ENCODE measurements around the gene GLT6D1. TPM values are rescaled to one million over a fixed set of nuclear protein-coding genes. Genes with fewer than 3 reads are reported as not detected.

Gene GLT6D1
- total and polyA plus RNA-seq, 5 donors from 2014 or later, result not detected

DNA sequence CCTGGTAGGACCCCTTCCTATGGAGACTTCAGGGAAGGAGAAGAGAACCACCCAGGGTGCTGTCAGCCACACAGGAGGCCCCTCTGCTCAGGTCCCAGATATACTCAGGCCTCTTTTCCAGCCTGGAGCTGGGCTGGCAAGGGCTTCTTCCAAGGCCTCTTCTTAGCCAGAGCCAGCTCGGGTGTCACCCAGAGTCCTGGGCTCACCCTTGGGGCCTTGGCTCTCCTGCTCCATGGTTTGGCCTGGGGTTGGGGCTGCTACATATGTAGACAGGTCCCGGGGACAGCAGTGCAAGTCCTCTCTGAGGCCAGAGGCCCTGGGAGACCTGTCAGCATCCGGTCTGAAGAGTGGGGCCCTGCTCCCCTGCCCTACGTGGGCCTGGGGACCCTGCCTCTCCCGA lies 55.0 kb downstream of the GLT6D1 start:
- ATAC-seq (ENCODE audit: low read depth in 2 of 2) (no peak), DNase-seq (no peak)
- Histone ChIP-seq H3K27ac (ENCODE audit: insufficient read depth, low read length, poor library complexity, severe bottlenecking) (no peak overlapping the region), H3K4me3 (ENCODE audit: low read depth, low read length) (no peak overlapping the region), H3K4me1 (ENCODE audit: control insufficient read depth, insufficient read depth, low read length, poor library complexity, severe bottlenecking) (no peaks in the 10 kb centered on the region), H3K9me3 (ENCODE audit: control insufficient read depth in 2 of 2, low read length in 2 of 2) (no peaks in the 10 kb centered on the region), H3K36me3 (ENCODE audit: control insufficient read depth, insufficient read depth, low read length) (no peaks in the 10 kb centered on the region), H3K27me3 (ENCODE audit: control insufficient read depth, insufficient read depth, low read length) (no peaks in the 10 kb centered on the region)
- H3K4me1 Mint-ChIP-seq, result no peaks in the 10 kb centered on the region
- H3K4me3 Mint-ChIP-seq, result no peak overlapping the region
- no peaks in the 10 kb centered on the region for H3K9me3 Mint-ChIP-seq
- H3K36me3 Mint-ChIP-seq, result no peaks in the 10 kb centered on the region
- no peak overlapping the region for H3K27ac Mint-ChIP-seq
- H3K27me3 Mint-ChIP-seq, result peaks cover 4% of the 10 kb centered on the region

DNA sequence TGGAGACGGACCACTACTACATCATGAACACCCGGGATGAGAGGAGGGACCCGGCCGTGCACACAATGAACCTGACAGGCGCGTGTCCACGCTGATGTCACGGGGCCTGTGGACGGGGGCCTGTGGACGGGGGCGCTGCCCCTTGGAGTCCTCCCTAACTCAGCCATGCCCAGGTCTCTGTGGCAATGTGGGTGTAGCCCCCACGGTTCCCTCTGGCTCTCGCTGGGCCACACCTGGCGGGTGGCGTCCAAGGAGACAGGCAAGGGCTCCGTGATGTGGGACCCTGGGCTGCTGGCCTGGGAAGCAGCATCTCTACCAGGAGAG lies 55.7 kb downstream of the GLT6D1 start:
- Histone ChIP-seq H3K36me3 (ENCODE audit: control insufficient read depth, insufficient read depth, low read length) (no peaks in the 10 kb centered on the region), H3K27me3 (ENCODE audit: control insufficient read depth, insufficient read depth, low read length) (no peaks in the 10 kb centered on the region), H3K9me3 (ENCODE audit: control insufficient read depth in 2 of 2, low read length in 2 of 2) (no peaks in the 10 kb centered on the region), H3K27ac (ENCODE audit: insufficient read depth, low read length, poor library complexity, severe bottlenecking) (no peak overlapping the region), H3K4me3 (ENCODE audit: low read depth, low read length) (no peak overlapping the region), H3K4me1 (ENCODE audit: control insufficient read depth, insufficient read depth, low read length, poor library complexity, severe bottlenecking) (no peaks in the 10 kb centered on the region)
- no peak overlapping the region for H3K27ac Mint-ChIP-seq
- H3K4me1 Mint-ChIP-seq, result no peaks in the 10 kb centered on the region
- ATAC-seq (ENCODE audit: low read depth in 2 of 2) (no peak), DNase-seq (no peak)
- H3K4me3 Mint-ChIP-seq, result no peak overlapping the region
- no peaks in the 10 kb centered on the region for H3K36me3 Mint-ChIP-seq
- H3K9me3 Mint-ChIP-seq, result no peaks in the 10 kb centered on the region
- H3K27me3 Mint-ChIP-seq, result peaks cover 4% of the 10 kb centered on the region

DNA sequence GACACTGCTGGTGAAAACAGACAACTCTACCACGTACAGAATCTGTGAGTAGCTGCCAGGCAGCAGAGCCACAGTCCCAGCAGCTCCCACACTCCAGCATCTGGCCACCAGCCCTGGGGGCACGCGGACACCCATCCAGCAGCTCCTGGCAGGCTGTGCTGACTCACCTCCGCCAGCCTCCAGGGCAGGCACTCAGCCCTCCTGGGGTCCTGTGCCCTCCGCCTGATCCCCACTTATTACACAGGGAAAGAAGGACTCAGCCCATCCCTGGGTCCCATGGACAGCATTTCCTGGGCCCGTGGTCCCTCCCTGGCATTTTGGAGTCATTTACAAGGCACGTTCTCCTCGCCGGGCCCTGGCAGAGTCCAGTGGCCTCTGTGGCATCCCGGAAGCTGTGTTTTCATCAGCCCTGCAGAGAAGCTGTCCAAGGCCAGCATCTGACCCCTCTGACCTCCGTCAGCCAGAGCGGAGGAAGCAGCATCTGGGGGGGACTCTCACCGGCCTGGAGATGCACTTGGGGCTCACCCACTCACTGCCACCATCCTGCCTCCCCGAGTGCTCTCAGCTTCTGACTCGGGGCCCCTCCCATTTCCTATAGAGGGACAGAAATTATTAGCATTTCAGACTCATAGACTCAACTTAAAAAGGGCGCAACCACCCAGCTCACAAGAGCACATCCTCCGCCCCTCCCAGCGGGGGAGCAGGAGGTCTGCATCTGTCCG lies 56.2 kb downstream of the GLT6D1 start:
- H3K9me3 ChIP-seq (ENCODE audit: control insufficient read depth in 2 of 2, low read length in 2 of 2), result no peaks in the 10 kb centered on the region
- Mint-ChIP-seq H3K4me3 (no peak overlapping the region), H3K27me3 (peaks cover 4% of the 10 kb centered on the region), H3K27ac (no peak overlapping the region), H3K36me3 (no peaks in the 10 kb centered on the region), H3K9me3 (no peaks in the 10 kb centered on the region), H3K4me1 (no peaks in the 10 kb centered on the region)
- DNase-seq, result no peak
- no peaks in the 10 kb centered on the region for H3K4me1 ChIP-seq (ENCODE audit: control insufficient read depth, insufficient read depth, low read length, poor library complexity, severe bottlenecking)
- no peak overlapping the region for H3K27ac ChIP-seq (ENCODE audit: insufficient read depth, low read length, poor library complexity, severe bottlenecking)
- no peak for ATAC-seq (ENCODE audit: low read depth in 2 of 2)
- no peaks in the 10 kb centered on the region for H3K27me3 ChIP-seq (ENCODE audit: control insufficient read depth, insufficient read depth, low read length)
- H3K4me3 ChIP-seq (ENCODE audit: low read depth, low read length), result no peak overlapping the region
- H3K36me3 ChIP-seq (ENCODE audit: control insufficient read depth, insufficient read depth, low read length), result no peaks in the 10 kb centered on the region

DNA sequence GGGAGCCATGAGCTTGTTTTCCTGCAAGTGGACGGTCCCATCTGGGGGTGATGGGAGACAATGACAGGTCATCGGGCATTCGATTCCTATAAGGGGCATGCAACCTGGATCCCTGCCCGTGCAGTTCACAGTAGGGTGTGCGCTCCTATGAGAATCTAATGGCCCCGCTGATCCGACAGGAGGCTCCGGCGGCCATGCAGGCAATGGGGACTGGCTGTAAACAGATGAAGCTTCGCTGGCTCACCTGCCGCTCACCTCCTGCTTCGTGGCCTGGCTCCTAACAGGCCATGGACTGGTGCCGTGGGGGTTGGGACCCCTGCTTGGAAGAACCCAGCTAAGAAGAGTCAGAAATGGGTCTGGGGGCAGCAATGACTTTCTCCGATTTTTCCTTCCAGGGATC lies 56.8 kb downstream of the GLT6D1 start:
- no peaks in the 10 kb centered on the region for H3K36me3 Mint-ChIP-seq
- ATAC-seq (ENCODE audit: low read depth in 2 of 2) (no peak), DNase-seq (no peak)
- H3K4me3 Mint-ChIP-seq, result no peak overlapping the region
- Histone ChIP-seq H3K27me3 (ENCODE audit: control insufficient read depth, insufficient read depth, low read length) (no peaks in the 10 kb centered on the region), H3K9me3 (ENCODE audit: control insufficient read depth in 2 of 2, low read length in 2 of 2) (no peaks in the 10 kb centered on the region), H3K27ac (ENCODE audit: insufficient read depth, low read length, poor library complexity, severe bottlenecking) (no peak overlapping the region), H3K4me3 (ENCODE audit: low read depth, low read length) (no peak overlapping the region), H3K36me3 (ENCODE audit: control insufficient read depth, insufficient read depth, low read length) (no peaks in the 10 kb centered on the region), H3K4me1 (ENCODE audit: control insufficient read depth, insufficient read depth, low read length, poor library complexity, severe bottlenecking) (no peaks in the 10 kb centered on the region)
- no peak overlapping the region for H3K27ac Mint-ChIP-seq
- peaks cover 4% of the 10 kb centered on the region for H3K27me3 Mint-ChIP-seq
- H3K4me1 Mint-ChIP-seq, result no peaks in the 10 kb centered on the region
- H3K9me3 Mint-ChIP-seq, result no peaks in the 10 kb centered on the region

DNA sequence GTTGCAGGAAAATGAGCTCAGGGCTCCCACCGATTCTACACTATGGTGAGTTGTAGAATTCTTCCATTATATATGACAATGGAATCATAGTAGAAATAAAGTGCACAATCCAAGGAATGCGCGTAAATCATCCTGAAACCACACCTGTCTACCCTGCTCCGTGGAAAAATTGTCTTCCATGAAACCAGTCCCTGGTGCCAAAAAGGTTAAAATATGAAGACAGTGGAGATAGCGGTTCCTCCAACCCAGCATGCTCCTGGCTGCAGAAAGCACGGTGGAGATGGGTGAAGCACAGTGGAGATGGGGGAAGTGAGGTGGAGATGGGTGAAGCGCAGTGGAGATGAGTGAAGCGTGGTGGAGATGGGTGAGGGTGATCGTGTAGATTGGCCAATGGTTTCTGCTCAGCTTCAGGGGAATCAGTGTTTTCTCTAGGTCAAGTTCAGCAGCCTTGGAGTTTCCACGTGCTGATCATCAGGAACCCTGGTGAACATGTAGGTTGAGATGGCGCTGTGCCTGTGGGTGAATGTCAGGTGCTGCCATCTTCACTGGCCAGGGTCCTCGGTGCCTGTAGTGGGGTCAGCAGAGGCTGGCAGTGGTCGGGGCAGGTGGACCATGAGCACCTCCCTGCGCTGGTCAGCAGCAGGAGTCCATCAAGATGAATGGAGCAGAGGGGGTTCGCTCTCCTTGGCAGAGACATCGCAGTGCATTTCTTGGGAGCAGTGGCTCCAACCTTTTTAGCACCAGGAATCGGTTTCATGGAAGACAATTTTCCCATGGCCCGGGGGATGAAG lies 57.5 kb downstream of the GLT6D1 start:
- Mint-ChIP-seq H3K9me3 (no peaks in the 10 kb centered on the region), H3K36me3 (no peaks in the 10 kb centered on the region), H3K27ac (no peak overlapping the region), H3K4me1 (no peaks in the 10 kb centered on the region), H3K27me3 (peaks cover 4% of the 10 kb centered on the region), H3K4me3 (no peak overlapping the region)
- Histone ChIP-seq H3K27ac (ENCODE audit: insufficient read depth, low read length, poor library complexity, severe bottlenecking) (no peak overlapping the region), H3K27me3 (ENCODE audit: control insufficient read depth, insufficient read depth, low read length) (no peaks in the 10 kb centered on the region), H3K4me3 (ENCODE audit: low read depth, low read length) (no peak overlapping the region), H3K4me1 (ENCODE audit: control insufficient read depth, insufficient read depth, low read length, poor library complexity, severe bottlenecking) (no peaks in the 10 kb centered on the region), H3K9me3 (ENCODE audit: control insufficient read depth in 2 of 2, low read length in 2 of 2) (no peaks in the 10 kb centered on the region), H3K36me3 (ENCODE audit: control insufficient read depth, insufficient read depth, low read length) (no peaks in the 10 kb centered on the region)
- ATAC-seq (ENCODE audit: low read depth in 2 of 2), result no peak
- no peak for DNase-seq

DNA sequence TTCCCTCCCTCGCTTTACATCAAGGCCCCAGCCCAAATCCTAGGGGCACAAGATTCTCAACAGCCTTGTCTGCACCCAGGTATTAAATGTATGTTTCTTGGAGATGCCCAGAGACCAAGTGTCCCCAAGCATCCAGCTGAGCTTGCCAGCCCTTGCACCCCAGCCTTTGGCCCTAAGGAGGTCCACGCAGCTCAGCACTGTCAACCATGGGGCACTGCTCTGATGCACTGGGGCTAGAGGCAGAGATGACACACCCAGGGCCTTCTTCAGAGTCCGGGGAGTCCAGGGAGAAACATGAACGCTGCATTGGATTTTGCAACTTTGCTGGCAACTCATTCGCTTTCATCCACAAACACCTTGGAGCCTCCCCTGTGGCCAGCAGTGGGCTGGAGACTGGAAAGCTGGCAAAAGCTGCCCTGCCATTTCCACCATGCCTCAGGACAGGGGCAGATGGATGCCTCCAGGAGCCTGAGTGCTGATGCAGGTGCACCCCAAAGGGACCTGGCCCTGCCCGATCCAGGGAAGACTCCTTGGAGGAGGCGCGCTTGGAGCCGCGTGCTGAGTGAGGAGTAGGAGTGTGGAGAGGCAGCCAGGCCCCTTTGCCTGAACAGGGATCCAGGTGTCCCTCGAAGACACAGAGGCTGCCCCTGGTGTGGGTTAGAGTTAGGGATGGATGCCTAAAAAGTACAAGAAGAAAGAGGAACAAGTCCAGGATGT lies 58.5 kb downstream of the GLT6D1 start:
- H3K36me3 ChIP-seq (ENCODE audit: control insufficient read depth, insufficient read depth, low read length), result no peaks in the 10 kb centered on the region
- Mint-ChIP-seq H3K4me1 (no peaks in the 10 kb centered on the region), H3K9me3 (no peaks in the 10 kb centered on the region), H3K36me3 (no peaks in the 10 kb centered on the region), H3K27ac (no peak overlapping the region), H3K4me3 (no peak overlapping the region), H3K27me3 (peaks cover 4% of the 10 kb centered on the region)
- no peak overlapping the region for H3K4me3 ChIP-seq (ENCODE audit: low read depth, low read length)
- no peak overlapping the region for H3K27ac ChIP-seq (ENCODE audit: insufficient read depth, low read length, poor library complexity, severe bottlenecking)
- no peak for ATAC-seq (ENCODE audit: low read depth in 2 of 2)
- H3K9me3 ChIP-seq (ENCODE audit: control insufficient read depth in 2 of 2, low read length in 2 of 2), result no peaks in the 10 kb centered on the region
- H3K27me3 ChIP-seq (ENCODE audit: control insufficient read depth, insufficient read depth, low read length), result no peaks in the 10 kb centered on the region
- no peaks in the 10 kb centered on the region for H3K4me1 ChIP-seq (ENCODE audit: control insufficient read depth, insufficient read depth, low read length, poor library complexity, severe bottlenecking)
- no peak for DNase-seq

DNA sequence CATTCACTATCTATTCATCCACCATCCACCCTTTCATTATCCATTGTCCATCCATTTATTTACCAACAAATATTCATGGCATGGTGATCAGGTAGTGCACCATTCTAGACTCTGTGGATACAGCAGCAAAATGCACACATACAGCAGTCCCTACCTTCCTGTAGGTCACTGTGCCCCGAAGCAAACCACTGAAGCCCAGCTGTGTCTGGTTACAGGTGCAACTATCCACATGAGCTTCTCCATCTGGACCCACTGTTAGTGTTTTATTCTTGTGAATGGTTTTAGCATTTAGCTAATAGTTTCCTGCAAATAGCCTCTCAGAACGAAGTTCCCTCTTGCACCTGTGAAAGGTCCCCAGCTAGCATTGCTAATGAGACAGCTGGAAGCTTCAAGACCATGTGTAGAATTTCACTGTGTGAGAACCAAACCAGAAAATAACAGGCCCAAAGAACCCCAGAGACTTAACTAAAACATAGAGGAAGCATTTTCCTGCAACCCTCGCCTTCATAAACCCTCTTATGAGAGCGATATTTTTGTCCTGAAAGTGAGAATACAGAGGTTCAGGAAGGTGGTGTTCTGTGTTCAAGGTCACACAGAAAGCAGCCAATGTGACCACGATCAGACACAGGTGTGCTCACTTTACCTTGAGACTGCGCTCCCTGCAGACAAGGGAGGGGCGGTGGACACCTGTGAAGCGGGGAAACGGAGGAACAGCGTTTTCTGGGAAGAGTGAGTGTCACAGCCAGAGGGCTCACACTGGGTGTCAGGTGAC lies 59.3 kb downstream of the GLT6D1 start:
- Mint-ChIP-seq H3K4me1 (no peaks in the 10 kb centered on the region), H3K27me3 (peaks cover 4% of the 10 kb centered on the region), H3K27ac (no peak overlapping the region)

More for the DNA sequence above, 59.3 kb downstream of the GLT6D1 start:
- Histone ChIP-seq H3K27ac (ENCODE audit: insufficient read depth, low read length, poor library complexity, severe bottlenecking) (no peak overlapping the region), H3K36me3 (ENCODE audit: control insufficient read depth, insufficient read depth, low read length) (no peaks in the 10 kb centered on the region), H3K4me1 (ENCODE audit: control insufficient read depth, insufficient read depth, low read length, poor library complexity, severe bottlenecking) (no peaks in the 10 kb centered on the region), H3K4me3 (ENCODE audit: low read depth, low read length) (no peak overlapping the region), H3K27me3 (ENCODE audit: control insufficient read depth, insufficient read depth, low read length) (no peaks in the 10 kb centered on the region), H3K9me3 (ENCODE audit: control insufficient read depth in 2 of 2, low read length in 2 of 2) (no peaks in the 10 kb centered on the region)
- Mint-ChIP-seq H3K9me3 (no peaks in the 10 kb centered on the region), H3K4me3 (no peak overlapping the region), H3K36me3 (no peaks in the 10 kb centered on the region)
- DNase-seq, result no peak
- ATAC-seq (ENCODE audit: low read depth in 2 of 2), result no peak

Data from CD4-positive, CD25-positive, alpha-beta regulatory T cell (primary cell).